Activated T-helper 1 cell treated with anti-CD3 and anti-CD28 coated beads, Interleukin-12 subunit alpha, Interleukin-12 subunit beta, Interleukin-2, Interleukin-4 antibody, amounts not matched to agents 30 ng/mL and 10 ng/mL and 1 ng/mL, durations not matched to agents 14 hours and 24 hours and 36 hours (primary cell): ENCODE measurements around the gene KRT3. TPM values are rescaled to one million over a fixed set of nuclear protein-coding genes. Genes with fewer than 3 reads are reported as not detected.

Experiments used
- DNase-seq: peaks from one replicate; pipeline ENCODE4 v3.0.0; 2021; ENCODE audit warnings: low spot score
- H3K27ac Mint-ChIP-seq: one replicate; pipeline ENCODE4 v1.8.0; 2021; ENCODE audit warnings: mild to moderate bottlenecking, mixed read lengths
- H3K27me3 Mint-ChIP-seq: one replicate; pipeline ENCODE4 v1.8.0; 2022; ENCODE audit warnings: mild to moderate bottlenecking, moderate library complexity, mixed read lengths; ENCODE audit not compliant: insufficient read depth
- H3K36me3 Mint-ChIP-seq: one replicate; pipeline ENCODE4 v1.8.0; 2021; ENCODE audit warnings: low read depth, mixed read lengths
- H3K4me1 Mint-ChIP-seq: one replicate; pipeline ENCODE4 v1.8.0; 2021; ENCODE audit warnings: low read depth, mixed read lengths
- H3K4me3 Mint-ChIP-seq: one replicate; pipeline ENCODE4 v1.8.0; 2021; ENCODE audit warnings: mild to moderate bottlenecking, moderate library complexity, mixed read lengths
- H3K9me3 Mint-ChIP-seq: one replicate; pipeline ENCODE4 v1.8.0; 2021; ENCODE audit warnings: mixed read lengths
- intact Hi-C: fragments of 100-400 bp; cut with micrococcal nuclease; formaldehyde crosslinking; loops from one replicate; pipeline ENCODE4 v1.15.1; 2024
- total RNA-seq: library from RNA; stranded (reverse); gene quantifications from 2 replicates; pipeline ENCODE4 v1.2.3, GENCODE V29; 2022

Gene KRT3
- total RNA-seq, 1 donor from 2014 or later: 0.08 TPM

- DNase-seq: no peak
- peaks cover 2% of the 10 kb centered on the region for H3K27me3 Mint-ChIP-seq
- no peak overlapping the region for H3K27ac Mint-ChIP-seq
- no peaks in the 10 kb centered on the region for H3K9me3 Mint-ChIP-seq
- intact Hi-C loops: no loop called here
- H3K4me1 Mint-ChIP-seq: peaks cover 38% of the 10 kb centered on the region
- H3K36me3 Mint-ChIP-seq: no peaks in the 10 kb centered on the region
- no peak overlapping the region for H3K4me3 Mint-ChIP-seq
These were observed 37.3 kb upstream of the KRT3 start for GRCh38 chr12:52832985-52833905.

- no peak overlapping the region for H3K4me3 Mint-ChIP-seq
- intact Hi-C loops: no loop called here
These were observed 36.5 kb upstream of the KRT3 start for GRCh38 chr12:52832451-52832850.

GRCh38 chr12:52831251-52831650 lies 35.3 kb upstream of the KRT3 start:
- intact Hi-C loops: no loop called here
- peaks cover 19% of the 10 kb centered on the region for H3K4me1 Mint-ChIP-seq
- no peak overlapping the region for H3K4me3 Mint-ChIP-seq
- H3K9me3 Mint-ChIP-seq: no peaks in the 10 kb centered on the region
- no peak overlapping the region for H3K27ac Mint-ChIP-seq
- peaks cover 2% of the 10 kb centered on the region for H3K27me3 Mint-ChIP-seq
- DNase-seq: no peak
- no peaks in the 10 kb centered on the region for H3K36me3 Mint-ChIP-seq

More at GRCh38 chr12:52832451-52832850, 36.5 kb upstream of the KRT3 start:
- DNase-seq: no peak
- H3K36me3 Mint-ChIP-seq: no peaks in the 10 kb centered on the region
- H3K4me1 Mint-ChIP-seq: peaks cover 31% of the 10 kb centered on the region
- peaks cover 2% of the 10 kb centered on the region for H3K27me3 Mint-ChIP-seq
- no peaks in the 10 kb centered on the region for H3K9me3 Mint-ChIP-seq
- no peak overlapping the region for H3K27ac Mint-ChIP-seq

GRCh38 chr12:52829986-52830770 lies 34.3 kb upstream of the KRT3 start:
- Mint-ChIP-seq H3K4me3 (no peak overlapping the region), H3K9me3 (no peaks in the 10 kb centered on the region), H3K4me1 (peaks cover 9% of the 10 kb centered on the region), H3K27me3 (no peaks in the 10 kb centered on the region), H3K27ac (no peak overlapping the region), H3K36me3 (no peaks in the 10 kb centered on the region)
- no peak for DNase-seq
- intact Hi-C loops: no loop called here

GRCh38 chr12:52828591-52829021 lies 32.7 kb upstream of the KRT3 start:
- Mint-ChIP-seq H3K27ac (no peak overlapping the region), H3K9me3 (no peaks in the 10 kb centered on the region), H3K36me3 (no peaks in the 10 kb centered on the region), H3K4me1 (peaks cover 8% of the 10 kb centered on the region), H3K27me3 (no peaks in the 10 kb centered on the region), H3K4me3 (no peak overlapping the region)
- intact Hi-C loops: no loop called here
- DNase-seq: no peak

- Mint-ChIP-seq H3K27me3 (no peaks in the 10 kb centered on the region), H3K27ac (no peak overlapping the region), H3K9me3 (no peaks in the 10 kb centered on the region), H3K36me3 (no peaks in the 10 kb centered on the region), H3K4me3 (no peak overlapping the region), H3K4me1 (peaks cover 8% of the 10 kb centered on the region)
- intact Hi-C loops: no loop called here
- no peak for DNase-seq
These were observed 32.2 kb upstream of the KRT3 start for GRCh38 chr12:52828156-52828555.

GRCh38 chr12:52827499-52828090 lies 31.7 kb upstream of the KRT3 start:
- no peaks in the 10 kb centered on the region for H3K27me3 Mint-ChIP-seq
- peaks cover 8% of the 10 kb centered on the region for H3K4me1 Mint-ChIP-seq
- no peak overlapping the region for H3K27ac Mint-ChIP-seq
- H3K9me3 Mint-ChIP-seq: no peaks in the 10 kb centered on the region
- H3K4me3 Mint-ChIP-seq: no peak overlapping the region
- DNase-seq: no peak
- H3K36me3 Mint-ChIP-seq: no peaks in the 10 kb centered on the region
- intact Hi-C loops: no loop called here

- DNase-seq: no peak
- peaks cover 8% of the 10 kb centered on the region for H3K4me1 Mint-ChIP-seq
- H3K4me3 Mint-ChIP-seq: no peak overlapping the region
- no peaks in the 10 kb centered on the region for H3K36me3 Mint-ChIP-seq
- H3K27me3 Mint-ChIP-seq: no peaks in the 10 kb centered on the region
- intact Hi-C loops: no loop called here
- H3K9me3 Mint-ChIP-seq: no peaks in the 10 kb centered on the region
- no peak overlapping the region for H3K27ac Mint-ChIP-seq
These were observed 30.9 kb upstream of the KRT3 start for GRCh38 chr12:52826611-52827498.

GRCh38 chr12:52825961-52826360 lies 30.0 kb upstream of the KRT3 start:
- peaks cover 1% of the 10 kb centered on the region for H3K27me3 Mint-ChIP-seq

GRCh38 chr12:52824741-52825410 lies 29.0 kb upstream of the KRT3 start:
- Mint-ChIP-seq H3K4me1 (peaks cover 8% of the 10 kb centered on the region), H3K36me3 (no peaks in the 10 kb centered on the region), H3K27ac (no peak overlapping the region), H3K9me3 (no peaks in the 10 kb centered on the region), H3K27me3 (peaks cover 3% of the 10 kb centered on the region), H3K4me3 (no peak overlapping the region)
- no peak for DNase-seq
- intact Hi-C loops: no loop called here

More at GRCh38 chr12:52825961-52826360, 30.0 kb upstream of the KRT3 start:
- no peaks in the 10 kb centered on the region for H3K9me3 Mint-ChIP-seq
- H3K27ac Mint-ChIP-seq: no peak overlapping the region
- DNase-seq: no peak
- no peaks in the 10 kb centered on the region for H3K36me3 Mint-ChIP-seq
- H3K4me1 Mint-ChIP-seq: peaks cover 8% of the 10 kb centered on the region
- no peak overlapping the region for H3K4me3 Mint-ChIP-seq
- intact Hi-C loops: no loop called here

GRCh38 chr12:52823761-52824450 lies 28.0 kb upstream of the KRT3 start:
- intact Hi-C loops: no loop called here
- H3K27me3 Mint-ChIP-seq: peaks cover 3% of the 10 kb centered on the region

More at GRCh38 chr12:52823761-52824450, 28.0 kb upstream of the KRT3 start:
- no peaks in the 10 kb centered on the region for H3K36me3 Mint-ChIP-seq
- no peaks in the 10 kb centered on the region for H3K9me3 Mint-ChIP-seq
- no peak for DNase-seq
- H3K4me3 Mint-ChIP-seq: no peak overlapping the region
- H3K4me1 Mint-ChIP-seq: peaks cover 8% of the 10 kb centered on the region
- H3K27ac Mint-ChIP-seq: no peak overlapping the region
